ENCODE measurements around the gene CKMT2.
A peak's percentile ranks its signal among the peaks of the same experiment; 100 is the strongest.

The CKMT2 gene

DNA sequence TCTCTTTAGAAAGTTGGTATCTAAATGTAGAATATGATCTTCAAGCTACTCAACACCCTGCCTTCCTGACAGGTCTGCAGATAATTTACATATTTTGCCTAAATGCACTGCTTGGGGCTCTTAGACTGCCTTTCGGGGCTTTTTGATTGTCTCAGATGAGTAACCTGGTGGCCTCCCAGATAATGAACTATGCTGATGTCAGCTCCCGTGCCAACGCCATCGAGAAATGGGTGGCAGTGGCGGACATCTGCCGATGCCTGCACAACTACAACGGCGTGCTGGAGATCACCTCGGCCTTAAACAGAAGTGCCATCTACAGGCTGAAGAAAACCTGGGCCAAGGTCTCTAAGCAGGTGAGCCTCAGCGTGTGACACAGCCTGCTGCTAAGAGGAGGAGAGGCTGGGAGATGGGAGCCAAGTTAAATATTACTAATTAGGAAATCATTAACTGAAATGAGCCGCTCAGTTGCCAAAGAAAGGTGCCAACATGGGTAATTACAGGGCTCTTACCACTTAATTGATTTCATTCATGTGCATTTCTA lies 20.8 kb upstream of the CKMT2 start:
- DNase-seq (ENCODE audit: low read depth, low spot score) = no peak
- no peak overlapping the region for H3K4me3 ChIP-seq (ENCODE audit: low read length)

DNA sequence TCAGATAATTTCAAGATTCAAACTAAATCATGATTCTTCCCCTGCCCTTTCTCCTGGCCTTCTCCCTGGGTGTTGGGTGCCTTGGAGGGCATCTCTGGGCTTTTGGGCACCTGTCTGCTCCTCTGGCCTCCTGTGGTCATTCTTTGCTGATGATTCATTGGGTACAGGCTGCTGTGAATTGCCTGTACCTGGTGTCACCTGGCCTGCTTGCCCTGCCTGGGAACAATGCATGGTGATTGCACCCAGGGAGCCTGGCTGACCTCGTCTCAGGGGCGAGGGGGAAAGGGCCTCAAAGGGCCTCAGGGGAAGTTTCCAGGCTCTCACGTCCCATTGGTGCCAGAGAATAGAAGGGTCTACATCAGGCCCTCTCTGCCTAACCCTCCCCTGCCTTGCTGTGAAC lies 20.1 kb upstream of the CKMT2 start:
- H3K4me3 ChIP-seq (ENCODE audit: low read length) = no peak overlapping the region
- no peak for DNase-seq (ENCODE audit: low read depth, low spot score)

DNA sequence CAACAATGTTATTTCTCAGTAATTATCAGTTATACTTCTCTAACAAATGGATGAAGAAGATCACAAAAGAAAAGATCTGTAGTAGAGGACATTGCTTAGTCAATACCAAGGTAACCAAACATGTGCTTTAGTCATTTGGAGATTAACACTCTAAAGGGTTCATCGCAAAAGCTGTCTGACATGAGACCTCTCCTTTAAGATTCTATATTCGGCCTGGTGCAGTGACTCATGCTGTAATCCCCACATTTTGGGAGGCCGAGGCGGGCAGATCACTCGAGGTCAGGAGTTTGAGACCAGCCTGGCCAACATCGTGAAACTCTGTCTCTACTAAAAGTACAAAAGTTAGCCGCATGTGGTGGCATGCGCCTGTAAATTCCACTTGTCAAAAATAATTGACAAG lies 18.3 kb upstream of the CKMT2 start:
- H3K4me3 ChIP-seq (ENCODE audit: low read length) = no peak overlapping the region
- DNase-seq (ENCODE audit: low read depth, low spot score) = no peak

DNA sequence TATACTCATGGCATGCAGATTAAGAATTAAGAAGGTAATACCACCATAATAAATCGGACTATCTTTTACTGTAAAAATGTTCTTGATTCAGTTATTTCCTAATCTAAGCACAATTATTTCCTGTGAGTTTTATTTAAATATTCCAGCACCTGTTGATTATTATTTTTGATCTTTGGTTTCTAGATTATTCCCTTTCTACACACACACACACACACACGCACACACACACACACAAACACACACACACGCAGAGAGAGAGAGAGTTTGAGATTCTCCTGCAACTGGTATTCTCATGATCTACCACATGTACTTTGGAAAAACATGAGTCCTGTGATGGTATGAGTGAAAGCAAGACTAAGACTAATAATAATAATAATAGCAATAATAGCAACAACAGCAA lies 17.0 kb upstream of the CKMT2 start:
- no peak overlapping the region for H3K4me3 ChIP-seq (ENCODE audit: low read length)
- DNase-seq (ENCODE audit: low read depth, low spot score) = no peak

DNA sequence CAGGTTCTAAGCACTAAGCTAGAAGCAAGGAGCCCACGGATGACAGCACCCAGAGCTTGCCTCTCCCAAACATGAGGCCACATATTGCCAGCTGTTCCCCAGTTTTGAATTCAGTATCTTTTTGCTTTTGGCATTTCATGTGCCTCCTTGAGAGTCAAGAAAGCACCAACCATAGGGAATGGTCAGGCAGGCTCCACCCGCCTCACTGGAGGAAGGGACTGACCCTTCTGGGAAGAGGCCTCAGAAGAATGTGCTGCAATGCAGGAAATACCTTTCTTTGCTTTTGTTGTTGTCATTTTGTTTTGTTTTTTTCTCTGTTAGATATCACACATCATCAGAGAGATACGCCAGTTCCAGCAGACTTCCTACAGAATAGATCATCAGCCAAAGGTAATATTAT lies 13.7 kb upstream of the CKMT2 start:
- H3K4me3 ChIP-seq (ENCODE audit: low read length) = no peak overlapping the region

DNA sequence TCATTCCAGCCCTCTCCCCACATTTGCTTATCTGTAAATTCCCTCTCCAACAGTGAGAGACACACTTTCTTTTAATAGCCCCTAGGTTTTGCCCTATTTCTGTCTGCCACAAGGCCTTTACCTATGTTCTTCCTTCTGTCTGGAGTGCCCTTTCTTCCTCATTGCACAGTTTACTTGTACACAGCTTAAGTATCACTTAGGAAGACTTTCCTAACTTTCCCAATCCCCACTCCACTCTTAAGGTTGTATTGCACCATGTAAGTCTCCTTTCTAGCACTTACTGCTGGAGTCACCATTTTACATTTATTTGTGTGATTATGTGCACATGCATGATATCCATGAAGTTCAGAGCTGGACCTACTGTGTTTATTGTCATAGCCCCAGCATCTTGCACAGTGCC lies 10.8 kb upstream of the CKMT2 start:
- no peak for DNase-seq (ENCODE audit: low read depth, low spot score)
- H3K4me3 ChIP-seq (ENCODE audit: low read length) = no peak overlapping the region

More for the DNA sequence above, 13.7 kb upstream of the CKMT2 start:
- DNase-seq (ENCODE audit: low read depth, low spot score) = no peak

DNA sequence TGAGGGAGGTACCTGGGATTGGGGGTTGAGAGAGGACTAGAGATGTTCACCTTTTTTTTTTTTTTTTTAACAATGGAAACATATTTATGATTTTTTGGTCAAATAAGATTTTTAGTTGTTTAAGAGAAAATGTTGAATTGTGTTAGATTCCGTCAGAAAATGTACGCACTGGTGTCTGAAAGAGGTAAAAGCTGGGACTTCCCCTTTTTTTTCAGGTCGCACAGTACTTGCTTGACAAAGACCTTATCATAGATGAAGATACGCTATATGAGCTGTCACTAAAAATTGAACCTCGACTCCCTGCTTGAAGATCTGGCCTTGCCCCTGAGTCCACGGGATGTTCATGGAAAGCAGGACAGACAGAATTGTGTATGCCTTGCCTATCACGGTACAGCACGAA lies 7.7 kb upstream of the CKMT2 start:
- H3K4me3 ChIP-seq (ENCODE audit: low read length) = no peak overlapping the region
- no peak for DNase-seq (ENCODE audit: low read depth, low spot score)

DNA sequence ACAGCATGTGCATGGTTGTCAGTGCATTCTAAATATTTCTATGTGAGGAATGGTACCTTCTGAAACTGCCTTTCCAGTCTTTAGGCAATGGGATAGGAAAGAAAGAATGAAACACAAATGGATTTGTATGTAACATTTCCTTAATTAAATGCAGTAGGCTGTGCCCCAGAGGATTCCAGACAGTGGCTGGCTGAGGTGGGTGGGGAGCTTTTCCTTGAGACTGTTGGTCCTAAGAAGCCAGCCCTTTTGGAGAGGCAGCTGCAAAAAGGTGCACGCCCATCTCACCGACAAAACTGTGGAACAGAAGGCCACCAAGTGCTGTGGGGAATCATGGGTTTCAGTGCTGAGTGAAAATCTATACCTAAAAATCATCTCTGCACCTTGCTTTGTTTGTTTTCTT lies 6.8 kb upstream of the CKMT2 start:
- H3K4me3 ChIP-seq (ENCODE audit: low read length) = no peak overlapping the region
- no peak for DNase-seq (ENCODE audit: low read depth, low spot score)

DNA sequence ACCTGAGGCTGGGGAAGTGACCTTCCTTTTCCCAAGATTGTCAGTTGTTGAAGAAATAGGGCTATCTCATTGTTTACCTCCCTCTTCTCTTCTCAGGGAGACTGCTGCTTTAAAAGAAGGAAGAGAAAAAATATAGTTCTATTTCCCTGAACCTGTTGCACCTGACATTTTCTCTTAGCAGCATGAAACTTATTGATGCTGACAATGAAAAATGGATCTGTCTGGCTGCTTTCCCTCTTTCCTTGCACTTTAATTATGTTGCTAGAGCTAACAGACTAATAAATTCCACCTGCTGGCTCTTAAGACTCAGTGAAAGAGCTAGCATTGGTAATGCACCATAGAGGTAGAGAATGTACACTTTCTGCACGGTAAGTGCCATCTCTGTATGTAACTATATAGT lies 6.2 kb upstream of the CKMT2 start:
- no peak overlapping the region for H3K4me3 ChIP-seq (ENCODE audit: low read length)
- no peak for DNase-seq (ENCODE audit: low read depth, low spot score)

DNA sequence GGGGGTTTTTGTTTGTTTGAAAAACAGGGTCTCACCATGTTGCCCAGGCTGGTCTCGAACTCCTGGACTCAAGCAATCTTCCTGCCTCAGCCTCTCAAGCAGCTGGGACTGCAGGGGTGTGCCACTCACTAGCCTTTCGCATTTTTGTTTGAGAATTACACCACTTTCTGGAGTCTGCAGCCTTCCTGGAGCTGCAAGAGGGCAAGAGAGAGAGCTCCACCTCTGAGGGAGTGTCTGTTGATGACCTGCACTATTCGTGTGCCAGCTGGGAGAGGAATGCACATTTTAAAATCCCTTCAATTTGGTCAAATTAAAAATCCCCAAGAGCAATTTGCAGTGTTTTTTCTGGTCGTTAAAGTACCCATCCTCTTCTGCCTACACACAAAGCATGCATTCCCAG lies 5.0 kb upstream of the CKMT2 start:
- H3K4me3 ChIP-seq (ENCODE audit: low read length) = no peak overlapping the region
- DNase-seq (ENCODE audit: low read depth, low spot score) = no peak

DNA sequence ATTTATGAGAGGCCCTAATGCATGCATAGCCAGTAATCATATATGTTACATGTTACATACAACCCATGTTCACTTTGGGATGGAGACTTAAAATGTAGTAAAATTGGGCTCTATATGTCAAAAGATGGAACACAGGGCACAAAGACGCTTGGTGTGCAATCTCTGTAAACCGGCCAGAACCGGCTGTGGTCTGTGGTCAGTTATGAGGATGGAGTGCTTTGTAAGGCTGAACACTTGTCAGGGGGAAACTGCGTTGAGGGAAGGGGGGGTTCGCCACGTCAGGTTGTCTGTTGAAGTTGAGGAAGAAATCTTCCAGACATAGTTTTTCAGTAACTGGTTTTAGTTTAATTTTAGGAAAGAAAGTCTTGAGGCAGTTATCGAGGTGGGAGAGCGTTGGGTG lies 2.7 kb upstream of the CKMT2 start:
- no peak for DNase-seq (ENCODE audit: low read depth, low spot score)
- no peak overlapping the region for H3K4me3 ChIP-seq (ENCODE audit: low read length)

DNA sequence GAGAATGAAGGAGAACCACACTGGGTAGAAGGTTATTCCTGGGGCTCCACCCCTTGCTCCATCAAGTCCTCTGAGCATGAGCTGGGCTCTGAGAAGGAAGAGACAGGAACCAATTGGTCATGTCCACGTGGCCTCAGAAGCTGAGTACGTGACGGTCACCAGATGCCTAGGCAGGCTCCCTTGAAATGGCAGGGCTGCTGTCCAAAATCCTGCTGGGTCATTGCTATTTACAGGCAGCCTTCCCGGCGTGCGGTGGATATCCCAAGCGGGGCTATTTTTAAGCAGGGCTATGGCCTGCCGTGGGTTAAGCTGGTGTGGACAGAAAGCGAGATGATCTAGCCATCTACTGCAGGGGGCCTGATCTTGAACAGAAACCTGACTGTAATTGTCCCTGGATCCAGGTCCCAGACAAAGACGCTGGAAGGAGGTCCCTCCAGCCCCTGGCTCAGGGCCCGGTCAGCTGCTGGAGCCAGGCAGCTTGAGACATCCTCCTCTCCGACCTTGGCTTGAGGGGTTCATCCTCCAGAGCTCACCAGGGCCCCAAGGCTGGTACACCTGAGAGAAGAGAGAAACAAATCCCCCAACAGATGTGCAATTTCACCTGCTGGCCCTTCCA lies 550 bp upstream of the CKMT2 start:
- DNase-seq (ENCODE audit: low read depth, low spot score) = no peak
- no peak overlapping the region for H3K4me3 ChIP-seq (ENCODE audit: low read length)

DNA sequence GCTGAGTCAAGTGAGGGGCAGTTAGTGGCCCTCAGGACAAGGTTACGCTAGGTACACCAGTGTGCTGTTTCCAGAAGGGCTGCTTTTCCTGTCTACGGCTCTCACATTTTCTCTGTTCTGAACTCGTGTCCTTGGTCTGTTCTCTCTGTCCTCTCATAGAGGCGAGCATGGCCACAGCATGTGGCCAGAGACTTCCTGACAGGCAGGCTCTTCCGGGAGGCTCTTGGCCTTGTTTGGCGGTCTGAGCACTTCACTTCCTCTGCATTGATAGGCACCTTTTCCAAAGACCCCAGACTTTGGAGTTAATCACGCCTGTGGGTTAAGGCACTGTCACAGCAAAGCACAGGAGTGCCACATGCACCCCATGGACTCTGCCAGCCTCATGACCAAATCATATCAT lies 1.2 kb downstream of the CKMT2 start:
- H3K4me3 ChIP-seq (ENCODE audit: low read length) = no peak overlapping the region
- no peak for DNase-seq (ENCODE audit: low read depth, low spot score)

DNA sequence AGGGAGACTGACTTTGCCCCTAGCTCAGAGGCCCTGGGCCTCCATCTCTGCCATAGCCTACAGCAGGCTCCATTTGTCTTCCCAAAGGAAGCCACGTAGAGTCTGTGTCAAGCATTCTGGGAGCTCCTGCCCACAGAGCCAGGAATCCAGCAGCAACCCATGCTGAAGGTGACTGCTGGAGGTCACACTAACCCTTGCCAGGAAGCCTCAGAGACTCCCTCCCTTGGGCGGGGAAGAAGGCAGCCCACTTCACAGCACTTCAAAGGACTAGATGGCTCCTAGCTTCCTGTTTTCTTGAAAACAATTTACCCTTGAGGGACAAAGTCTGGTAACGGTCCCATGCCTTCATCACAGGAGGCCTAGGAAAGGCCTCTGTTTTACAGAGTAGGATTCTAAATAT lies 1.7 kb downstream of the CKMT2 start:
- DNase-seq (ENCODE audit: low read depth, low spot score) = peak; percentile 63
- H3K4me3 ChIP-seq (ENCODE audit: low read length) = no peak overlapping the region

DNA sequence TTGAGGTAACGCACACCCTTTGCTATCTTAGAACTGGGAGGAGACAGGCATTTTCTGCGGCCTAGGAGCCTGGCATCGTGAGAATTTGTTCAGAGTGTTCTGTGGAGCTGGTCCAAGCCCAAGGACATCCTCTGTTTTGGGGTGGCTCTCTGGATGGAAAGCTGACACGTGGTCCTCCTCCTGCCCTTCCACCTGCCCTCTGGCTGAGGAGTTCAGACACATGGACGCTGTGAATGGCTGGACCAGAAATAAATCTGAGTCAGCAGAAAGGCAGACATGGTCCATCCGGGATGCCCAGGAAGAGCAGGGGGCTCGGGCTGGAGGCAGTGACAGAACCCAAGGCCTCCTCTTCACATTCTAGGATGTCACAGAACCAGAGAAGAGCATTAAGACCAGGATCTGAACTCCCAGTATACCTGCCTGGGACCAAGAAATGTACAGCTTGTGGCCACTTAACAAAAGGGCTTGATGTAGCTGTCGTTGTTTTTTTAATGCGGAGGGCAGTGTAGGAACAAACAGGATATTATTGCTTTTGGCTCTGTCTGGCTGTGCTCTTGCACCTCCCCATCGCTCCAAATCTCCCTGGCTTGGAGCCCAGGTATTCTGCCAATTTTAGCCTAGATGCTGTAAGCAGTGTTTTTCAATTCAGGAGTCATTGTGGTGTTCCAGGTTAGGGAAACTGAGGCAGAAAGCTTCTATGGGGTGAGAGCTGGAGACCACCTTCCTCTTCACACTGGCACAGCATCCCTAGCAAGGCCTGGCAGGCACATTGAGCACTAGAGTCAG lies 2.4 kb downstream of the CKMT2 start:
- no peak overlapping the region for H3K4me3 ChIP-seq (ENCODE audit: low read length)
- no peak for DNase-seq (ENCODE audit: low read depth, low spot score)

DNA sequence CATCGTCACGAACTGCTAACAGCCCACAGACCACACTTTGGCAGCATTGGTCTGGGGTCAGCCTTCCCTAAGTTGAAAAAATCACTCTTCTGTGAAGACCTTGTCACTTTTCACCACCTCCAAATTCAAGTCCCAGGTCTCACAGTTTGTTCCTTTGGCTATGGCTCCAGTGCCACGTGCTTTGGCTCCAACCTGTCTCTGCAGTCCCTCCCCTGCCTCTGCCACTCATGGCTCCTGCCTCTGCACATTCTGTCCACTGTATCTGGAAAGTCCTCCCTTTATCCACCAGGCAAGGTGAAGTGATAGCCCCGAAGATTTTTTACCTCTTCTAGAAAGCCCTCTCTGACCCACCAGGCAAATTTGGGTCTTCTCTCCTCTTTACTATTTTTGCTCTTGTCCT lies 5.3 kb downstream of the CKMT2 start:
- H3K4me3 ChIP-seq (ENCODE audit: low read length) = no peak overlapping the region
- no peak for DNase-seq (ENCODE audit: low read depth, low spot score)

DNA sequence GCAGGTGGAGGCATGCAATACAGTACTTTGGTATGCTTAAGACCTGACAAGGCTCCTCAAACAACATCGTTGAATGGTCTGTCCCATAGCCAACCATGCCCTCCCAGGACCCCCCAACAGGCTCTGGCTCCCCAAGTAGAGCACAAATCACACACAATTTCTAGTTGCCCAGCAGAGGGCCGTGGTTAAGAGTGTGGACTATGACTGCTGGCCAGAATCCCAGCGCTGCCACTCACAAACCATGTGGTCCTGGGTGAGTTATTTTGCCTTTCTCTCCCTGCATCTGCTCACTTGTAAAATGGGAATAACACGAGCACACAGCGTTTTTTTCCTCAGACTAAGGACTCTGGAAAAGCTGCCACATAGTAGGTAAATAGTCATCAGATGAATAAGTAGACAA lies 6.5 kb downstream of the CKMT2 start:
- no peak for DNase-seq (ENCODE audit: low read depth, low spot score)
- no peak overlapping the region for H3K4me3 ChIP-seq (ENCODE audit: low read length)

DNA sequence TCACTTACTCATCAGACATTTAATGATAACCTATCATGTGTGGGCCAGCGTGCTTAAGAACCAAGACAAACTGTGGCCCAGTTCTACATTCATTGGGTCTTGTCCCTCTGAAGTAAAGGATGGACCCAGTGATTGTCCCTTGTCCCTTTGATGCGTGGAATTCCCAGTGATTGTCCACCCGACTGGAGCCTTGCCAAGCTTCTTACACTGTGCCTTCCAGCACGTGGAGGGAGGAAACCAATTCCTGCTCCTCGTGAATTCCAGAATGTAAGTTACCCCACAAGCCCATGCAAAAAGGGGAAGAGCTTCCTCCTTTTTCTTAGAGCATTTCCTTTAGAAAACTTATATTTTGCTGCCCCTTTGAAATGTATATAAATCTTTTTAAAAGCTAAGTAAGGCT lies 7.9 kb downstream of the CKMT2 start:
- no peak overlapping the region for H3K4me3 ChIP-seq (ENCODE audit: low read length)
- DNase-seq (ENCODE audit: low read depth, low spot score) = no peak

DNA sequence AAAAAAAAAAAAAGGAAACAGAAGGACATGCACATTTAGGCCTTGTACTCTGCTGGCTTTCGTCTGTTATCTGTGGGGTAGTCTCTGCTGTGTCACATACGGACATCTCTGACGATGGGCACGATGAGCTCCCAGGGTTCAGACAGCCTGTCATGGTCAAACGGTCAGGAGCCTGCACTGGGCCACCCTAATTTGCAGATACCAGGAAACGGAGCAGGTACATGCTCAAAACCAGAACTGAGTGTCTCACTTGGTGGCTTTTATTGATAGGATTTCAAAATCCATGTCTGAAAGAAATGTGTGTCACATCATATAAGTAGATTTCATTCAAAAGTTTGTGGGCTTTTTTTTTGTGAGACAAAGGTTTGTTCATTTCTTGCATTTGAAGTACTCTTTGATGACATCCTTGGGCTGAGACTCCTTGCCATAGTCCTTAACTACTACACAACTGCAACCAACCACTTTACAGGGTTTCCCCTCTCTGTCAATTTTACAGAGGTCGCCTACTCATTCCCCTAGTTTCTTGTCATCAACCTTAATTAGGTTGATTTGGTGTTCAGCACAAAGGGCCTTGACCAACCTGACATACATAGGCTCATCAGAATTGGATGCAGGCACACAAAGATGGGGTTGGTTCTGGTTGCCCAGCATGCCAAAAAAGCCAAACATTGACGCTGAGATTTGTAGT lies 9.0 kb downstream of the CKMT2 start:
- H3K4me3 ChIP-seq (ENCODE audit: low read length) = no peak overlapping the region
- no peak for DNase-seq (ENCODE audit: low read depth, low spot score)

DNA sequence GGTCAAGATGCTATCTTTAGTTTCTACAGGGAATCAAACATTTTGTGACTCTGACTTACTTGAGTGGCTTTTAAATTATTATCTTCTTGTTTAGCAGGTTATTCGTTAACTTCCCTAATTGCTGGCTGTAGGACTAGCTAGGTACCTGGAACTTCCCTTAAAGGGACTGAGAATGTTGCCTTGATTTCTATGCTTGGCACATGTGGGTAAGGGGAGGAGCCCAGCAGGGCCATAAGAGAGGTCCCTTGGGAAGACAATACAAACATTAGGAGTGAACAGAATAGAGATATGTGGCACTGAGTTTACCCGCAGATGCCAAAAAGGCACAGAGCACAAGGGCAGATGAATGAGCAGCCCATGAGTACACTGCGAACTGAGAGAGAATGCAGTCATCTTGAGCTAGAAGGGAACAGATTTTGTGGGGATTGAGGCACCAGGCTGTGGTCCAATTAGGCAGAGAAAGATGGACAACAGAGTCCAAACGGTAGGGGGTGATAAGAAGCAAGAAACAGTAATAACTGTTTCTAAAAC lies 9.8 kb downstream of the CKMT2 start:
- H3K4me3 ChIP-seq (ENCODE audit: low read length) = no peak overlapping the region
- no peak for DNase-seq (ENCODE audit: low read depth, low spot score)
